Measurements from ENCODE around the gene HACE1. TPM values are rescaled to one million over a fixed set of nuclear protein-coding genes. Genes with fewer than 3 reads are reported as not detected.
"Not testable (repeated sequence)": the region's sequence is repeated elsewhere in the genome, so short reads cannot be mapped to it uniquely, and the experiment has no call there.

Gene HACE1
- total RNA-seq, 4 donors from 2014 or later: 9.8 to 30.1 (median 16.8) TPM

DNA sequence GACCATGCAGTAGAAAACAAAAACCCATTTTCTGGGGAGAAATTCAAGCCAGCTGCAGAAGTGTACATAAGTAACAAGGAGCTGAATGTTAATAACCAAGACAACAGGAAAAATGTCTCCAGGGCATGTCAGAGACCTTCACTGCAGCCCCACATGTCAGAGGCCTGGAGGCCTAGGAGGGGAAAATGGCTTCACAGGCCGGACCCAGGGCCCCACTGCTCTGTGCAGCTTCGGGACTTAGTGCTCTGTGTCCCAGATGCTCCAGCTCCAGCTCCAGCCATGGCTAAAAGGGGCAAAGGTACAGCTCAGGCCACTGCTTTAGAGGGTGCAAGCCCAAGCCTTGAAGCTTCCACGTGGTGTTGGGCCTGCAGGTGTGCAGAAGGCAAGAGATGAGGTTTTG is 43.6 kb downstream of the HACE1 start:
- ATAC-seq (ENCODE audit: low FRiP score): no peak
- TF ChIP-seq, protein P1, sequence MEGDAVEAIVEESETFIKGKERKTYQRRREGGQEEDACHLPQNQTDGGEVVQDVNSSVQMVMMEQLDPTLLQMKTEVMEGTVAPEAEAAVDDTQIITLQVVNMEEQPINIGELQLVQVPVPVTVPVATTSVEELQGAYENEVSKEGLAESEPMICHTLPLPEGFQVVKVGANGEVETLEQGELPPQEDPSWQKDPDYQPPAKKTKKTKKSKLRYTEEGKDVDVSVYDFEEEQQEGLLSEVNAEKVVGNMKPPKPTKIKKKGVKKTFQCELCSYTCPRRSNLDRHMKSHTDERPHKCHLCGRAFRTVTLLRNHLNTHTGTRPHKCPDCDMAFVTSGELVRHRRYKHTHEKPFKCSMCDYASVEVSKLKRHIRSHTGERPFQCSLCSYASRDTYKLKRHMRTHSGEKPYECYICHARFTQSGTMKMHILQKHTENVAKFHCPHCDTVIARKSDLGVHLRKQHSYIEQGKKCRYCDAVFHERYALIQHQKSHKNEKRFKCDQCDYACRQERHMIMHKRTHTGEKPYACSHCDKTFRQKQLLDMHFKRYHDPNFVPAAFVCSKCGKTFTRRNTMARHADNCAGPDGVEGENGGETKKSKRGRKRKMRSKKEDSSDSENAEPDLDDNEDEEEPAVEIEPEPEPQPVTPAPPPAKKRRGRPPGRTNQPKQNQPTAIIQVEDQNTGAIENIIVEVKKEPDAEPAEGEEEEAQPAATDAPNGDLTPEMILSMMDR (IDR thresholded peaks at IDR 0.05): no peak

DNA sequence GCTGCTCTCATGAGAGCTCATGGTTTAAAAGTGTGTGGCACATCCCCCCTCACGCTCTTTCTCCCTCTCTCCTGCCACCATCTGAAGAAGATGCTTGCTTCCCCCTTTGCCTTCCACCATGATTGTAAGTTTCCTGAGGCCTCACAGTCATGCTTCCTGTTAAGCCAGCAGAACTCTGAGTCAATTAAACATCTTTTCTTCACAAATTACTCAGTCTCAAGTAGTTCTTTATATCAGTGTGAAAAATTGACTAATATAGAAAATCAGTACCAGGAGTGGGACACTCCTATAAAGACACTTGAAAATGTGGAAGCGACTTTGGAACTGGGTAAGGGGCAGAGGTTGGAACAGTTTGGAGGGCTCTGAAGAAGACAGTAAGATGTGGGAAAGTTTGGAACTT is 45.0 kb downstream of the HACE1 start:
- TF ChIP-seq, protein P1 (IDR thresholded peaks at IDR 0.05): no peak
- DNase-seq (ENCODE audit: low spot score): no peak
- ATAC-seq (ENCODE audit: low FRiP score): no peak

More for the DNA sequence above, 43.6 kb downstream of the HACE1 start:
- no peak for DNase-seq (ENCODE audit: low spot score)

DNA sequence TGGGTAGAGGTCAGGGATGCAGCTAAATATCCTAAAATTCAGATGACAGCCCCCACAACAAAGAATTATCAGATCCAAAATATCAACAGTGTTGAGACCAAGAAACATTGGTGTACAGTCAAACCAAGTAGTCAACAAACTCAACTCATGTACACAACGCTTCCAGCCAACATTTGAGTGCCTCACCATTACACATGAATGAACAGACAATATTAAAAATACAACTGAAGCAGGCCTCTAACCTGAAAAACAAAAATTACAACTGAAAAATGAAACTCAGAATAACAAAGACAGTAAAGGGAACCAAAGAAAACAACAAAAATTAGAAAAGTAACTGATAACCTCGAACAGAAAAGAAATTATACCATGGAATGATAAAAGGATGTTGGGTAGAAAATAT is 46.2 kb downstream of the HACE1 start:
- no peak for DNase-seq (ENCODE audit: low spot score)

GRCh38 chr6:104809116-104809515 is 50.6 kb downstream of the HACE1 start:
- DNase-seq (ENCODE audit: low spot score): no peak
- no peak for ATAC-seq (ENCODE audit: low FRiP score)

More for the DNA sequence above, 46.2 kb downstream of the HACE1 start:
- no peak for ATAC-seq (ENCODE audit: low FRiP score)
- TF ChIP-seq, protein P1 (IDR thresholded peaks at IDR 0.05): no peak

DNA sequence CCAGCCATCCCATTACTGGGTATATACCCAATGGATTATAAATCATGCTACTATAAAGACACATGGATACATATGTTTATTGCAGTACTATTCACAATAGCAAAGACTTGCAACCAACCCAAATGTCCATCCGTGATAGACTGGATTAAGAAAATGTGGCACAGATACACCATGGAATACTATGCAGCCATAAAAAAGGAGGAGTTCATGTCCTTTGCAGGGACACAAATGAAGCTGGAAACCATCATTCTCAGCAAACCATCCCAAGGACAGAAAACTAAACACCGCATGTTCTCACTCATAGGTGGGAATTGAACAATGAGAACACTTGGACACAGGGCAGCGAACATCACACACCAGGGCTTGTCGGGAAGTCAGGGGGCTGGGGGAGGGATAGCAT is 54.4 kb downstream of the HACE1 start:
- DNase-seq (ENCODE audit: low spot score); ATAC-seq (ENCODE audit: low FRiP score): not testable (repeated sequence)

More at GRCh38 chr6:104809116-104809515, 50.6 kb downstream of the HACE1 start:
- TF ChIP-seq, protein P1 (IDR thresholded peaks at IDR 0.05): no peak

DNA sequence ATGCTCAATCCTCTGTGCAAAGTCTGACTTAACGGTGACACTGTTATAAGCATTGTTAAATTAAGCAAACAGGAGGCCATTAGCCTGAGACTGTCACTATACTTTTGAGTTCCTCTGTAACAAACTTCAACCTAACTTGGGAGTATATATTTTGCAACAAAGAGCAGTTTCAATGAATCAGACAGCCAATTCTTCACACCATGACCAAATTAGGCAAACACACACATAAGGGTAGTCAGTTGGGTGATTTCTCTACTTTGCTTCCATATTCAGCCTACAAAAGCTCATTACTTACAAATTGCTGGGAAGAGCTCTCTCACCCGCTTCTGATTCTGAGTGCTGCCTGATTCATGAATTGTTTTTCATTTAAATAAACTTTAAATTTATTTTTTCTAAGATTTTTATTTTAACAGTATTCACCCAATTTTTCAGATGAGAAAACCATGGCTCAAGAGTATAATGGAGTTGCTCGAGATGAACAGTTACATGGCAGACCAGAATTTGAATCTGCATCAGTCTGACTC is 60.5 kb downstream of the HACE1 start:
- ATAC-seq (ENCODE audit: low FRiP score): no peak
- DNase-seq (ENCODE audit: low spot score): no peak
- TF ChIP-seq, protein P1 (IDR thresholded peaks at IDR 0.05): no peak

GRCh38 chr6:104796031-104796785 is 63.5 kb downstream of the HACE1 start:
- TF ChIP-seq, protein P1 (IDR thresholded peaks at IDR 0.05): no peak
- ATAC-seq (ENCODE audit: low FRiP score) (no peak), DNase-seq (ENCODE audit: low spot score) (no peak)

Measured in omental fat pad (tissue), 4 donors.